T-helper 9 cell (primary cell): ENCODE data around the gene CRTC3.
"Not testable (repeated sequence)": the region's sequence is repeated elsewhere in the genome, so short reads cannot be mapped to it uniquely, and the experiment has no call there.

ENCODE experiments used
- DNase-seq: peaks from one replicate; pipeline ENCODE4 v3.0.0-alpha.2; 2020

CRTC3 gene

DNA sequence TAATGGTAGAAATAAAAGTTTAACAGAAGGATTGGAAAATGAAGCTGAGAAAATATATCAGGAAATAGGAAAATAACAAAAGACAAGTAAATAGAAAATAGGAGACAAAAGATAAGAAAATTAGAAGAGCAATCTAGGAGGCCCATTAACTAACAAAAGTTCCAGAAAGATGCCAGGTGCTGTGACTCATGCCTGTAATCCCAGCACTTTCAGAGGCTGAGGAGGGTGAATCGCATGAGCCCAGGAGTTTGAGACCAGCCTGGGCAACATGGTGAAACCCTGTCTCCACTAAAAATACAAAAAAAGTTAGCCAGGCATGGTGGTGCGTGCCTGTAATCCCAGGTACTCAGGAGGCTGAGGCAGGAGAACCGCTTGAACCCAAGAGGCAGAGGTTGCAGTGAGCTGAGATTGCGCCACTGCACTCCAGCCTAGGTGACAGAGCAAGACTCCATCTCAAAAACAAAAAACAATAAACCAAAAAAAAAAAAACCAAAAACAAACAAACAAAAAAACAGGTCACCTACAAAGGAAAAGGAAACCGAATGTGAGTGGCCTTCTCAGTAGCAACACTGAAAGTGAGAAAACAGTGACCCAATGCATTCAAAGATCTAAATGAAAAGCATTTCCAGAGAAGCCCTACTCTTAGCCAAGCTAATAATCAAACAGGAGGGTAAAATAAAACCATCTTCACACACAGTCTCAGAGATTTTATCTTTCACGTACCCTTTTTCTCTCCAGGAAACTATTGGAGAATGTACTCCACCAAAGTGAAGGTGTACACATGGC lies 5.5 kb upstream of the CRTC3 start:
- DNase-seq, result not testable (repeated sequence)

DNA sequence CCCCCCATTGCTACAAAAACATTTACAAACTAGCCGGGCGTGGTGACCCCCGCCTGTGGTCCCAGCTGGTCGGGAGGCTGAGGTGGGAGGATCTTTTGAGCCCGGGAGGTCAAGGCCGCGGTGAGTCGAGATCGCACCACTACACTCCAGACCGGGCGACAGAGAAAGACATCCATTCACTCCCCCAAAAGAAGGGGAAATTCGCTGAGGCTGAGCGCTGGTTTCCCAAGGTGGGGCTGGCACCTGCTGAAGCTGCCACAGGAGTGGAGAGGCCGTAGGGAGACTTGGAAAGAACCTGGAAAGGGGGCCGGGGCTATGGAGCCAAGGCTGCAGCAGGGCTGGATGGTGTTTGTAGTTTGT lies 732 bp upstream of the CRTC3 start:
- no peak for DNase-seq

DNA sequence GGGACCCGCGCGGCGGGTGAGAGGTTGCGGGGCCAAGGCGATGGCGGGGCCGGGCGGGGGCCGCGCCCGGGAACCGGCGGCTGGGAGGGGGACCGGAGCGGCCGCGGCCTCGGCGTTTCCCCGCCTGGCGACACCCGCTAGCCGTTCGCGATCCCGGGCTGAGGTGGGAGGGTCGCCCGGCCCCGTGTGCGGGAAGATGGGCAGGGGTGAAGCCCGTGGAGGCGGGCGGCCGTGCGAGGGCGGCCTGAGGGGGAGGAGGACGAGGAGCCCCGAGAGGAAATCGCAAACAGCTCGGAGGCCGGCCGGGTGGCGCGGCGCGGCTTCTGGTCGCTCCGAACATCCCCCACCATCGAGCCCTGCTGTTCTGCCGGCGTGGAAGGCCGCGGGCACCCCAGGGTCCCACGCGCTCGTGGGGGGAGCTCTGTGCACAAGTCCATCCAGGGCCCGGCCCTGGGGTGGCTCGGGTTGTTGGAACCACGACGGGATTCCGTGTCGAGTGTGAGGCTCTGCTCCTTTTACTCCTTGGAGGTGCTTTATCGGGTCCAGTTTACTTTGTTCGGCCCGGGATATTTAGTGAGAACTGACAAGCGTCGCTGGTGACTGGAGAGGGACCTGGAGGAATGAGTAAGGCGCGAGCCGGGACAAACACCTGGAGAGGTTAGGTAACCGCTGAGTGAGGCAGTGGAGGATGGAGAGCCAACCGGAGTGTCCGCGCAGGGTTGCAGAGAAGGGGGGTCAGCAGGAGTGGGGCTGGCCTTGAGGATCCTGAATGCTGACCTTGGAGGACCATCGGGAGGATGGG lies 728 bp downstream of the CRTC3 start:
- DNase-seq, result peak; percentile 24

DNA sequence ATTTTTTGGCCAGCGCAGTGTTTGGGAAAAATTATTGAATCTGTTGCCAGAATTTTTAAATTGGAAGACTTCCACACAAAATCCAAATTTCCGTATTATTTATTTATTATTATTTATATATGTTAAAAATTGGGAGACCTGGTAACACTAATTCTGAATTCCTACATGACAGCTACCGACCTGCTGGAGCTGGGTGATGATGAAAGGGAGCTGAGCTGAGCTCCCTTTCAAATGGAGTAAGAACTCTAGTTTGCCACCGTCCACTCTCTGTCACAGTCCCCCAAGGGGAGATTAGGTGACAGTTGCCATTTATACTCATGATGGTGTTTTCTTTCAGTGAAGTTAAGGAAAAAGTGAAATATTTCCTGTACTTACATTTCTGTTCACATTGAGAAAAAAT lies 1.4 kb downstream of the CRTC3 start:
- DNase-seq, result no peak

DNA sequence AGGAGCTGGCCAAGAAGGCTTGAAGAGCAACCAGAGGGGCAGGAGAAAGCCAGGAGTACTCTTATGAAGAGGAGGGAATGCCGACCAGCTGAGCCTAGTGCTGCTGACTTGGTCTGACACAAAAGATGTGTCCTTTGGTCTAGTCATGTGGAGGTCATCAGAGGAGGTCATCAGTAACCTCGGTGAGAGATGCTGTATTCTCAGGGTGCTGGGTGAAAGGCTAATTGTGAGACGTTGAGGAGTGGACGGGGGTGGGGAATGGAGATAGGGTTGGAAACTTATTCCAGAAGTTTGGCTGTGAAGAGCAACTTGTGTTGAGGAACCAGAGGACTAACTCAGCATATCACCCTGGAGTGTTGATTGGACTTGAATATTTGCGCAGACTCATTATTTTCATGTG lies 5.5 kb downstream of the CRTC3 start:
- DNase-seq, result no peak

DNA sequence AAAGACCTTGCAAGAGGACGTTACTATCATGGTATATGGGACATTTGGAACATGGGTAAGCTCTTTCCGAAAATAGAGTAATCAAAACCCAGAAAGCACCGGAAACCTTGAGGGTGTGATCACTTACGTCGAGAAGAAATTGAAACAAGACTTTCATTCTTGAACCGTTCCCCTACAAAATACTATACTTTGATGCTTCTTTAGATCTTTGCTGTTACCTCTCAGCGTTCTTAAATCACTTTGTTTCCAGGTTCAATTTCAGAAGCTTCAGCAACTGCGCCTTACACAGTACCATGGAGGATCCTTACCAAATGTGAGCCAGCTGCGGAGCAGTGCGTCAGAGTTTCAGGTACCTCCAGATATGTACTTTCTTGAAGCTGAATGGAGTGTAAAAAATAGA lies 10.1 kb downstream of the CRTC3 start:
- DNase-seq, result no peak

DNA sequence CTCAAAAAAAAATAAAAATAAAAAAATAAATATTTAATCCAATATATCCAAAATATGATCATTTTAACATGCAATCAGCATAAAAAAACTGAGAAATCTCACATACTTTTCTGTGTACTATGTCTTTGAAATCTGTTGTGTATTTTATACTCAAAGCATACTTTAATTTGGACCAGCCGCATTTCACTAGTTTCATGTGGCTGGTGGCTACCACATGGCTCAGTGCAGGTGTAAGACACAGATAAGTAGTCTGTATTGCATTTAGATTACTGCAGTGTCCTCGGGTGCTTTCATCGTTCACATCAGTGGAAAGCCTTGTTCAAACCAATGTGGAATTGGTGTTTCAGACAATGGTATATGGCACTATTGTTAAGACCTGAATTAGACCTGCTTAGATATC lies 11.0 kb downstream of the CRTC3 start:
- DNase-seq, result no peak

DNA sequence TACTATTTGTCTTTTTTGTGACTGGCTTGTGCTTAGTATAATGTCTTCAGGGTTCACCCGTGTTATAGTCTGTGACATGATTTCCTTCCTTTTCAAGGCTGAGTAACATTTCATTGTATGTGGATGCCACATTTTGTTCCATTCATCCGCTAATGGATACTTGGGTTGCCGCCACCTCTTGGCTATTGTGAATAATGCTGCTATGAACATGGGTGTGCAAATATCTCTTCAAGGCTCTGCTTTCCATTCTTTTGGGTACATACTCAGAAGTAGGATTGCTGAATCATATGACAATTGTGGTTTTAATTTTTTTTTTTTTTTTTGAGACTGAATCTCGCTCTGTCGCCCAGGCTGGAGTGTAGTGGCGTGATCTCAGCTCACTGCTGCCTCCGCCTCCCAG lies 15.4 kb downstream of the CRTC3 start:
- no peak for DNase-seq

DNA sequence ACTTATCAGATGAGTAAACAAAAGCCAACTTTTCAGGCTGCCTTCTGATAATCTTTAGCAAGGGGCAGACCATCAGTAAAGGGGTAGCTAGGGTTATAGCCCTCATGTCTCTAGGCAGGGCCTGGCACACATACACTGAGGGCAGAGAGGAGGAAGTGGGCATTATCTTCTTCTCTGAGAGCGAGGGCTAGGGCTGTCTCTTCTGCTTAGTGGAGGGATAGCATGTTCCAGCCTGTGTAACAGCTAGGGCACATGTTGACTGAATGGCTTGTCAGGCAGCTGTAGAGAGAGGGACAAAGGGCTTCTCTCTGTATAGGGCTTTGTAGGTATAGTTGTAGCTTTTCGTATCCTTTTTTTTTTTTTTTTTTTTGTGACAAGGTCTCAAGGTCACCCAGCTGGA lies 17.8 kb downstream of the CRTC3 start:
- no peak for DNase-seq

DNA sequence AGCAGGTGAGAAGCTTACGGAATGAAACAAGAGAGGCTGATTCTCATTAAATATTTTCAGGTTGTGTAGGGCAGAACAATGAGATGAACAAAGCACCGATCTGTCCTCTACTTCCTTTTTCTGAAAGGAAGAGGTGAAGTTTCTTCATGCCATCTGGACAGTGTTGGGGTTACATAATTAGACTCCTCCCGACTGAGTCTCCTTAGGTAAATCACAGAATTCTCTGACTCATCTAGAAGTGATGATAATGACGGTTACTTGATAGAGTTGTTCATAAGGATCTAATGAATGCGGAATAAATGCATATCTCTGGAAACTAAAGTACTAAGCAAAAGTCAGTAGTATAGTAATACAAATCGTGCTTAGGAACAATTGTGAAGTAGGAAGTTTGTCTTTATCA lies 21.2 kb downstream of the CRTC3 start:
- DNase-seq, result no peak

DNA sequence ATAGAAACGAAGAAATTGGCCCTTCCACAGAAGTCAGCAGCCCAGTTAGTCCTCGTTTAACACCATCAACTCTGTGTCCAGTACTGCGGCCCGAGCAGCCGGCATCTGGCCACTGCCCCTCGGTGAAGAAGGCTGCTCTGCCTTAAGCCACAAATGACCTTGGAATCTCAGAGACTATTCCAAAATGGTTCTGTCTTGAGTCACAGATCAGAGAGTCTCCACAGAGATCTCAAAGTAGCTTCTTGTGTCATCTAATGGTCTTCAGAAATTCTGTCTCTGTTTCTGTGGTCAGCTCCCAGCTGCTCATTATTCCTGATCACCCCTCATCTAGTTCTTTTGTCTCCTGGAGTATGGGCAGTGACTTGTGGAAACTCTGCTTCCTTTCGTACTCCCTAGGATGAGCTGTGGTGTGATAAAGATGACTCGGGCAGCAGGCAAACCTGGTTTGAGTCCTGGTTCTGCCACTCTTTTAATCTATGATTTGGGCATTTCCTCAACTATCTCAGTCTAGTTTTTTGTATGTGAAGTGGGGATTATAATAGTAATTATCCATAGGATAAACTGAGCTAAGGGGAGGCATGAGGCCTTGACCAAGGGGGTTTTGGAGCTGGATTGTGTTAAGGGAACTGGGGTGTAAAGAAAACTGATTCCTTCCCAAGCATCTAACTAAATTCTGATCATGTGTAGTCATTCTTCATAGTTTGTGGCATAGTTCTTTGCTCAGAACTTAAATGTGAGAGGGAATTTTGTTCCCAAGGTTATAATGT lies 22.6 kb downstream of the CRTC3 start:
- DNase-seq, result no peak

DNA sequence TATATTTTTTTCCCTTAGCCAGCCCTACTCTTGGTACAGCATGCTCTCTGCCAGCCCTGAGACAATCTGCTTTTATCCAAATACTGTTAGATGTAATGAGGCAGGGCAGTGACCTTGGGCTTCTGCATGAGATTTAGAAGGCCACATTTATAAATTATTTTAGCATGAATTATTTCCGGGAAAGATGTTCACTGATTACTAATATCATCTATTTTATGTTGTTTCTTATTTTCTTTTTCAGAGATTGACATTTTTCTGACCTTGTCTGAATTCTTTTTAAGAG lies 23.1 kb downstream of the CRTC3 start:
- no peak for DNase-seq

DNA sequence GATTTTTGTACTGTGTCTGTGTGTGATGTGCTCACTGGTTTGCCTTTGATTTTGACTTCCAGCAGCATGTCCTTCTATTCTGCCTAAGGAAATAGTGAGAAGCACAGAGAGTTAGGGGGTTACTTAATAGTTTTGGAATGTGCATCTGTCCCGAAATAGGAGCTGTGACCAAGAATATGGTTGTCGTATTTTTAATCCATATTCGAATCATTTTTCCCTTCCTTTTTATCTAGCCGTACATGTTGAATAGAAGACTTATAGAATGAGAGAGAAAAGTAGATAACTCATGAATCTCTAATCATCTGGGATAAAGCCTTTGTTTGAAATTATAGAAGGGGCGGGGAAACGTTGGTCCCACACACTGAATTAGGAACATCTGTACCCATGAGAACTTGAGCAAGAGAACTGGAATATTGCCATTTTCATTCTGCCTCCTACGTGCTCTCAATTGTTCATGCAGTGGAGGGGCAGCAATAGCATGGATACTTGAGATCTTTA lies 23.6 kb downstream of the CRTC3 start:
- no peak for DNase-seq

DNA sequence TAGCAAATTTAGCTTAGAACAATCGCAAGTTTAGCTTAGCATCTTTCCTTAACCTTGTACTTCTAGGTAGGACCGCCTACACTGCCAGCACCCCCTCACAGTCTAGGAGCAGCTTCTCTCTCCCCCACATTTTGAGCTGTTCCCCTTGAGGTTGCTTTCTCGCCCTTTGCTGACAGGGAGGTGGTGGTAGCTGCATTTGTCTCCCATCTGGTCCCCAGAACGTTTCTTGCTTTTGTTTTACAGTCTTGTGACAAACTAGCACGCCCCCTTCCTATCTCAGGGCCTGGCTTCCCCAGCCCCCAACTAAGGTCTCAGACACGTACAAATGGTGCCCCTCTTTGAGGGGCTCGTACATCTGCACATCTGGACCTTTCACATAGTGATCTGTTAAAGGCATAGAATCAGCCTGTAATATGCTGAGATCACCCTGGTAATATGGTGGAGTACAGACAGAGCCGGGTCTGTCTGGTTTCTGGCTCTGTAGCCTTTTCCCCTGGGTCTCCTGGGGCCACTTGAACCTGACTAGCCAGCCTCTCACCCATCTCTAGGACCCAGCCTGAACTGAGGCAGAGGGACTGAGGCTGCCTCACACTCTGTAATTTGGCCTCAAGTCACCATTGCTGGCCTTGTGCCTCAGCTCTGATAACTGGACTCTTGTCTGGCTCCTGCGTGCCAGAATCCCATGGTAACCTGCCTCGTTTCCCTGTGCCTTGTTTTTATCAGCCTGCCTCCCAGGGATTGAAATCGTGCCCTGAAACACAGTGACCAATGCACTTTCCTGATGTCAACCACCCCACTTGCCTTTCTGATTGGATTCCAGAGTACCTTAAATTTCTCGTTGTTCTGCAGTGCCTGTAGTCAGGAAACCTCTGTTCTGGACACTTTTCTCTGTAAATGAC lies 27.7 kb downstream of the CRTC3 start:
- no peak for DNase-seq

DNA sequence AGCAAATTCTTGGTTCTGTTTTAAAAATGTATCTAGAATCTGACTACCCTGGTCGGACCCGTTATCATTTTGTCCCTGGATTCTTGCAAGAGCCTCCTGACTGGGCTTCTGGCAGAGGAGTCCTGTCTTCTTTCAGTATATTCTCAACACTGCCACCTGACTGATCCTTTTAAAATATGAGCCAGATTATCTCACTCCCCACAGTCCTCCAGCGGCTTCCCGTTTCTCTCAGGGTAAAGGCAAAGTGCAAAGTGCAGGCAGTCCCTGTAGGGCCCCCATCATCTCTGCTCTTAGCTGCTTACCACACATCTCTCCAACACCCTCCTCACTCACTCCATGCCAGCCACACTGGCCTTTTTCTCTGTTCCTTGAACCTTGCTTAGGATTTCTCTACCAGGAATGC lies 28.4 kb downstream of the CRTC3 start:
- DNase-seq, result no peak

DNA sequence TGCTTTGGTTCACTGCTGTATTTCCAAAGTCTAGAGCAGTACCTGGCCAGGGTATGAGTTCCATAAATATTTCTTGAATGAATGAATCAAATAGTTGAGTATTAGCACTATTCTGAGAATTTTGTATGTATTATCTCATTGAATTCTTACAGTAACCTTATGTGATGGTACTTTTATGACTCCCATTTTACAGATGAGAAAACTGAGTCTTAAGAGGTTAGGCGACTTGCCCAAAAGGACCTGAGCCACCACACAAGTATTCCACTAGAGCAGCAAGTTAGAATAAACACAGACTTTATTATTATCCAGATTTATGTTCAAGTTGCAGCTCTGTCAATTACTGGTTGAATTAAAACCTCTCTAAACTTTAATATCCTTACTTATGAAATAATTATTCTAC lies 29.4 kb downstream of the CRTC3 start:
- DNase-seq, result no peak

DNA sequence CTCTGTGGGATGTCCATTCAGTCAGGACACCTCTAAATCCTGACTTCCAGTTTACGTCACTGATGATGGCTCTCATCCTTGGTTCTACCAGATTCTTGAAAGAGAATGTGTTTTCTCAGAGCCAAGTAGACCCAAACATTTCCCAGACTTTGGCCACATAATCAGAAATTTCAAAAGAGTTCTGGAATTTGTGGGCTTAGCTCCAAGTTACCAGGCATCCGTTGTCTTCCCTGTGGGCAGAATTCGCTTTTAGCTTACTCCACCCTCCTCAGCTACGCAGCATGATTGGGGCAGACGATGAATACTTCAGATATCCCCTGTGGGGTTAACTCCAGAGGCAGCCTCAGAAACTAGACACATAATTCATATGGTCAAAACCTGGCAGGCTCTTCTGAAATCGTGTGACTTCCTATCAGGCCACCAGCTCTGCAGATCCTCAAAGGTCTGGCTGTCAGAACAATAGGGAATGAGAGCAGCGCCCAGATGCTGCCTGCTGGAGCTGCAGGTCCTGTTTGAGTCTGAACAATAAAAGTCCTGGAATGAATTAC lies 30.6 kb downstream of the CRTC3 start:
- DNase-seq, result no peak

DNA sequence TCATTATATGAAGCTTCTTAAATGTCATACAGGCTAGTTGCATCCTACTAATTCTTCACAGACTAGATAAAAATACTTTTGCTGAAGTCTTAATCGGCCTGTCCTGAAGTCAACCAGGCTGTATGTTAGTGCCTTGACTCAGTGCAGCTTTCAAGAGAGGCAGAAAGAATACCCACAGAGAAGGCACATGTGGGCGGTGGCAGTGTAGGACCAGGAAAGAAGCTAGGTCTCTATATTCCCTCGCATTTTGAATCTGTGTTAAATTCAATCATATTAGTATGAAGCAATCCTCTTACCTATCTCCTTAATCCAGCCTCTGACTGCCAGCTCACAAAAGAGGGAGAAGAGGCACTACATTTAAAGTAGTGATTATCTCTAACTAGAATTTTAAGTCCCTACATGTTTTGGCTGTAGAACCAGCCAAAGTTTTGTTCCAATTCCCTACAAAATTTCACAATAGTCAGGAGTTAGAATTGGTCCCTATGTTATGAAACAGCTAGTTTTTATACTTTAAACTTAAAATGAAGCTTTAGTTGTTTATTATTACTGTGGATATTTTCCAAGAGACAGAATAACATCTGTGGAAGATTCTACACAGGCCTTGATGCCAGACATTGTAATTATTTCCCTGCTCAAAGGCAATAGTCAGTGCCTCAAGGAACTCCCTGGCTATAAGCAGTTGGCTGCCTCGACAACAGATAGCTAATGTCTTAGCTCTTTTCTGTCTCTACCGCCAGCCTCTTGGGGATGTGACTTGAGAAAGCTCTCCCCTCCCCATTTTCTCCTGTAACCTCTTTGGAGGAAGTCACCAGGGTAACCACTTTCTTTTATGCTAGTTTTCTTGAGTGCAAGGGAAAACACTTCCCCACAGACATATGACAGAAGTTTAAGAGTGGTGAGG lies 31.9 kb downstream of the CRTC3 start:
- no peak for DNase-seq

DNA sequence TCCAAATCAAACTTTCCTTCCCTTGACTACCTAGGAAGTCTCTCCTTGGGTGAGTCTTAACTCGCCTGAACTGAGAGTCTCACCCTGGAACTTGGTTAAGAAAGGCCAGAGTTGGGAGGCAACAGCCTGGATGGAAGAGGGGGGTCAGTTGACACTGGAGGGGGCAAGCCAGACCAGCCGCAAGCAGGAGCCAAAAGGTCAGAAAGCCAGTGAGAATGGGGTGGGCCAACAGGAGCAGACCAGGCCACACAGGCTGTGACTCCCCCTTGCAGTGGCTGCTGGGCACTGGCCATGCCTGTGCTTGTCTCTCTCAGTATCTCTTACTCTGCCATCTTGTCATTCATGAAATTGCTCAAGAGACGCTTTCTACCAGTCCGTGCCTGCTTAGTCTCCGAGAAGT lies 32.9 kb downstream of the CRTC3 start:
- no peak for DNase-seq

DNA sequence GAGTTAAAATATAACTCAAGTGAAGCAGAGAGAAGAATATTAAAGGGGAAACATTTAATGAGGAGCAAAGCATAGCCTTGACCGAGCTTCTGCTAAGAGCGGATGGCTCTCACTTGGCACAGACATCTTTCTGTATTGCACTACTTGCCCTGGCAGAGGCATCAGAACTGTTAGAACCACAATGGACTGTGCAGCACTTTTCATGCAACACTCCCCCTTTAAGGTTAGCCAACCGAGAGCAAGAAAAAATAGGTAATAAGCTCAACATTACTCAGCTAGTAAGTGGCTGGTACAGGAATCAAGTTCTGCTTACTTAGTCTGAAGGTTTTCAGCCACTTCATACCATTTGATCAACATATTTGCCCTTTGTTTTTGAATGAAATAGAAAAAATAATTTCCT lies 33.7 kb downstream of the CRTC3 start:
- DNase-seq, result no peak

DNA sequence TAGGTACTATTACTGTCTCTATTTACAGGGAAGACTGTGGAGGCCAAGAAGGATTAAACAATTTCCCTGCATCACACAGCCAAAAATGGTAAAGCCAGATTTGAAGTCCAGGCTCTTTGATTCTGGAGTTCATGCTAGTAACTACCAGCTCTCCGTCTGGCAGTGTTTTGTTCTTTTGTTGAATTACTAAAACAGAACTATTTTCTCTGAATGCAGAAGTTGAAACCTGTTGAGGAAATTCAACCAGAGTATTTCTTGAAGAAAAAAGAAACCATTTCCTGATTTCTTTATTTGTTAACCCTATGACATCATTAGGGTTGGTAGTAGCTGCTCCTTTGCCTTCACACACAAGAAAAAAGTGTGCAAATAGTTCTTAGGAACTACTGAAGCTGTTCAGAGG lies 34.3 kb downstream of the CRTC3 start:
- no peak for DNase-seq
